ENCODE data around the gene ZFAND3. TPM values are rescaled to one million over a fixed set of nuclear protein-coding genes. Genes with fewer than 3 reads are reported as not detected.

The ZFAND3 gene
- total and polyA plus RNA-seq, 2 donors (not counting 3 experiments of a cell fraction or from before 2014, with no cell fraction given), result 15.4 to 54.2 TPM

GRCh38 chr6:38150021-38150420 lies 330.5 kb downstream of the ZFAND3 start:
- H2AFZ ChIP-seq (ENCODE audit: low read depth, low read length), result no peak overlapping the region
- no peaks in the 10 kb centered on the region for H3K9me3 ChIP-seq (replicated peaks; ENCODE audit: control insufficient read depth, insufficient read depth, low read length)
- no peak overlapping the region for H3K9ac ChIP-seq (replicated peaks; ENCODE audit: extremely low read depth, insufficient read depth, low read length)
- H3K79me2 ChIP-seq (ENCODE audit: control insufficient read depth, insufficient read depth, low read length), result peaks cover 2% of the 10 kb centered on the region
- ChIA-PET CTCF (interaction anchor here (1.0 kb wide), 1 partner anchor 344 kb away, joined by 3 read pairs; no protein-coding TSS in a partner anchor), POLR2A (no interaction called here)
- no TSS peak for BruUV-seq (replicated peaks)
- dilution Hi-C loops (cut with MboI; ENCODE audit: extremely low pct_ligation_motif_present, low sequenced_read_pairs) (no loop called here), intact Hi-C loops (cut with micrococcal nuclease) (loop anchor here (10.0 kb wide), 2 partner anchors 355 to 445 kb away; no protein-coding TSS in a partner anchor)
- H3K27me3 ChIP-seq (ENCODE audit: control insufficient read depth in 2 of 2, insufficient read depth in 2 of 2, low read length in 2 of 2), result no peaks in the 10 kb centered on the region
- no peak overlapping the region for H3K27ac ChIP-seq (ENCODE audit: insufficient read depth, low read depth, low read length)
- no peaks in the 10 kb centered on the region for H3K9me1 ChIP-seq (replicated peaks; ENCODE audit: control insufficient read depth, extremely low read depth, insufficient read depth, low read length)
- no peak overlapping the region for H3K4me2 ChIP-seq (ENCODE audit: insufficient read depth, low read length)
- peaks cover 7% of the 10 kb centered on the region for H3K4me1 ChIP-seq (ENCODE audit: control insufficient read depth, extremely low read depth, insufficient read depth, low read length)
- no peak for DNase-seq (ENCODE audit: low read depth, low spot score)
- H3K4me3 ChIP-seq (replicated peaks in 1 of 3; ENCODE audit: insufficient read depth in 1 of 3, low read depth in 1 of 3, low read length in 3 of 3), result no peak overlapping the region
- peaks cover 0 to 2% of the 10 kb centered on the region in 2 experiments for H3K36me3 ChIP-seq (ENCODE audit: control insufficient read depth in 2 of 2, extremely low read depth in 1 of 2, insufficient read depth in 2 of 2, low read length in 2 of 2)
- no peaks in the 10 kb centered on the region for H4K20me1 ChIP-seq (replicated peaks; ENCODE audit: control insufficient read depth, extremely low read depth, insufficient read depth, low read length)
- TF ChIP-seq POLR2A (IDR thresholded peaks at IDR 0.05; ENCODE audit: low read depth, low read length) (no peak), CTCF (IDR thresholded peaks at IDR 0.05; ENCODE audit: extremely low read depth in 1 of 2, insufficient read depth in 1 of 2, low read depth in 1 of 2, low read length in 2 of 2) (no peak), POLR2AphosphoS5 (IDR thresholded peaks at IDR 0.05; ENCODE audit: insufficient read depth, low read depth, low read length) (no peak), MYC (IDR thresholded peaks at IDR 0.05; ENCODE audit: low read depth, low read length) (no peak), FOS (IDR thresholded peaks at IDR 0.05; ENCODE audit: borderline replicate concordance, insufficient read depth, low read length) (no peak), EZH2 (IDR thresholded peaks at IDR 0.05; ENCODE audit: borderline replicate concordance, low read depth, low read length, severe bottlenecking) (no peak), GATA2 (IDR thresholded peaks at IDR 0.05; ENCODE audit: insufficient read depth, insufficient read length, low read depth, low read length) (no peak), JUN (IDR thresholded peaks at IDR 0.05; ENCODE audit: borderline replicate concordance, insufficient read depth, insufficient read length, low read depth) (no peak), MAX (IDR thresholded peaks at IDR 0.05; ENCODE audit: insufficient read depth, insufficient read length) (no peak)
- FAIRE-seq, result no peak
